Cardiac muscle cell (in vitro differentiated cells and primary cell): Measurements from ENCODE around the gene CEP112. TPM values are rescaled to one million over a fixed set of nuclear protein-coding genes. Genes with fewer than 3 reads are reported as not detected.

Source experiments
- DNase-seq, 2 donors: peaks; one replicate each; pipeline versions ENCODE4 v3.0.0 to v3.0.0-alpha.2; 2010 to 2017; ENCODE audit warnings: low read depth in 1 of 2, low spot score in 1 of 2
- H3K27ac ChIP-seq: fragments of 200-600 bp; sonication (generic); 2 replicates; pipeline ENCODE4 v1.5.1; 2016
- H3K27me3 ChIP-seq: fragments of 200-600 bp; sonication (generic); 2 replicates; pipeline ENCODE4 v1.6.0; 2016; ENCODE audit warnings: control low read depth
- H3K36me3 ChIP-seq: fragments of 200-600 bp; sonication (generic); 2 replicates; pipeline ENCODE4 v1.5.1; 2016; ENCODE audit warnings: control low read depth
- H3K4me1 ChIP-seq: fragments of 200-600 bp; sonication (generic); 2 replicates; pipeline ENCODE4 v1.8.1; 2017; ENCODE audit warnings: low read depth, mild to moderate bottlenecking, mixed run types
- H3K4me3 ChIP-seq: fragments of 200-600 bp; sonication (generic); 2 replicates; pipeline ENCODE4 v1.5.1; 2016; ENCODE audit warnings: mild to moderate bottlenecking
- H3K9me3 ChIP-seq: fragments of 200-600 bp; sonication (generic); 2 replicates; pipeline ENCODE4 v1.5.1; 2017; ENCODE audit warnings: low read depth, mild to moderate bottlenecking, control low read depth
- polyA plus RNA-seq: library from polyadenylated mRNA; unstranded; fragments of >200 nt; fragmentation: Nextera tagmentation; extraction: Ambion mirVana; gene quantifications from 2 replicates; pipeline ENCODE4 v1.2.1, GENCODE V29; 2016
- total RNA-seq: library from RNA; depleted of rRNA; stranded (reverse); fragments of >200 nt; gene quantifications from 2 replicates; pipeline ENCODE4 v1.2.3, GENCODE V29; 2016
- TF ChIP-seq, protein P1 (sequence below): IDR thresholded peaks from 2 replicates; pipeline ENCODE4 v1.5.1; 2012; ENCODE audit warnings: low read depth, mild to moderate bottlenecking, low read length

Gene CEP112
- total and polyA plus RNA-seq, 2 experiments from 2014 or later: 7.7 to 10.9 TPM

DNA sequence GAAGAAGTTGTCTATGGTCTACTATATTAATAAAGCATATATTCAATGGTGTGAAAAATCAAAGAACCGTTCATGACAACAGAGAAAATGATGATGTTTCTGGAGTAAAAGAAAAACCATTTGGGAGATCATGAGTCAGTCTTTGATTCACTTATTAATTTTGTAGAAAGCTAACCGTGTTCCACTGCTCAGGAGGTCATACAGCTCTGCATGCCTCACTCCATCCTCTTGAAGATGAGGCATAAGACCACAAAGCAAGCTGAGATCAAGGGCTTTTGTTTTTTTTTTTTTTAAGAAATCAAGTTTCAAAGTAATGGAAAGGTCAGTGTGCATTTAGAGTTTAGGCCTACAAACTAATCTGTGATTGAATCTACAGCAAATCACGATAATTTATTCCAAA lies 206.4 kb downstream of the CEP112 start:
- H3K36me3 ChIP-seq: no peaks in the 10 kb centered on the region
- no peaks in the 10 kb centered on the region for H3K9me3 ChIP-seq
- no peaks in the 10 kb centered on the region for H3K27me3 ChIP-seq
- H3K4me1 ChIP-seq: no peaks in the 10 kb centered on the region
- DNase-seq: no peak
- H3K4me3 ChIP-seq: no peak overlapping the region
- no peak overlapping the region for H3K27ac ChIP-seq
- TF ChIP-seq, protein P1, sequence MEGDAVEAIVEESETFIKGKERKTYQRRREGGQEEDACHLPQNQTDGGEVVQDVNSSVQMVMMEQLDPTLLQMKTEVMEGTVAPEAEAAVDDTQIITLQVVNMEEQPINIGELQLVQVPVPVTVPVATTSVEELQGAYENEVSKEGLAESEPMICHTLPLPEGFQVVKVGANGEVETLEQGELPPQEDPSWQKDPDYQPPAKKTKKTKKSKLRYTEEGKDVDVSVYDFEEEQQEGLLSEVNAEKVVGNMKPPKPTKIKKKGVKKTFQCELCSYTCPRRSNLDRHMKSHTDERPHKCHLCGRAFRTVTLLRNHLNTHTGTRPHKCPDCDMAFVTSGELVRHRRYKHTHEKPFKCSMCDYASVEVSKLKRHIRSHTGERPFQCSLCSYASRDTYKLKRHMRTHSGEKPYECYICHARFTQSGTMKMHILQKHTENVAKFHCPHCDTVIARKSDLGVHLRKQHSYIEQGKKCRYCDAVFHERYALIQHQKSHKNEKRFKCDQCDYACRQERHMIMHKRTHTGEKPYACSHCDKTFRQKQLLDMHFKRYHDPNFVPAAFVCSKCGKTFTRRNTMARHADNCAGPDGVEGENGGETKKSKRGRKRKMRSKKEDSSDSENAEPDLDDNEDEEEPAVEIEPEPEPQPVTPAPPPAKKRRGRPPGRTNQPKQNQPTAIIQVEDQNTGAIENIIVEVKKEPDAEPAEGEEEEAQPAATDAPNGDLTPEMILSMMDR: no peak

DNA sequence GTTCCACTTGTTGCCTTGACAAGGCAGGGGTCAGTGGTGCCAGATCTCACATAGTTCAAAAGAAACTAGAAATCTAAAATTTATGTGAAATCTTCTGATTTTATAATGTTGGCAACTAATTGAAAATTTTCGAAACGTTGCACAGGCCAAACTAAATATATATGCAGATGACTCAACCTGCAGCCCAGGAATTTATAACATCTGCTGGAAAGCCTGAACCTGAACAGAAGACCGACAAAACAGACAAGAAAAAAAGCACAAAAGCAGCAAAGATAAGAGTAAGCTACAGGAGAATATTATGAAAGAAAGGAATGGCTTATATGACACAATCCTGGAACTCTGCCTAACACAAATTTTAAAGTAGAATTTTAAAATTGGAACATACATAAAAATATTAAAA lies 207.6 kb downstream of the CEP112 start:
- Histone ChIP-seq H3K4me1 (no peaks in the 10 kb centered on the region), H3K4me3 (no peak overlapping the region), H3K27ac (no peak overlapping the region), H3K9me3 (no peaks in the 10 kb centered on the region), H3K27me3 (no peaks in the 10 kb centered on the region), H3K36me3 (no peaks in the 10 kb centered on the region)
- TF ChIP-seq, protein P1: no peak
- peak in 1 of 2 donors; percentile 9 for DNase-seq

DNA sequence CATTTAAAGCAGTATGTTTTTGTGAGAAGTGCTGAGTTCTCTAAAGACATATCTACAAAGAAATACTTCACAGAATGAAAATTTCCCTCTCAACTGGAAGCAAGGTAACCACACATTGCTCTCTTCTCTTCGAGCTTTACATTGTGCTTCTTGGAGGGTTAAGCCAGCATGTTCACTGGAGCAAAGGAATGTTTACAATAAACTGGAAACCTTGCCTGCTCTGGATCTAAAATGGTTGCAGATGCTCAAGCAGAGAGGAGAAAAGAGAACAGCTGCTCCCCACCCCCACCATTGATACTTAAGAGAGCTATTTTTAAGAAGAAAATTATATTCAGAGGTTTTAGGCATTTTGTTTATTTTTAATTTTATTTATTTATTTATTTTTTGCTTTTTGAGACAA lies 213.1 kb downstream of the CEP112 start:
- Histone ChIP-seq H3K36me3 (no peaks in the 10 kb centered on the region), H3K27ac (no peak overlapping the region), H3K9me3 (no peaks in the 10 kb centered on the region), H3K27me3 (no peaks in the 10 kb centered on the region), H3K4me3 (no peak overlapping the region), H3K4me1 (no peaks in the 10 kb centered on the region)
- TF ChIP-seq, protein P1: no peak
- no peak for DNase-seq

DNA sequence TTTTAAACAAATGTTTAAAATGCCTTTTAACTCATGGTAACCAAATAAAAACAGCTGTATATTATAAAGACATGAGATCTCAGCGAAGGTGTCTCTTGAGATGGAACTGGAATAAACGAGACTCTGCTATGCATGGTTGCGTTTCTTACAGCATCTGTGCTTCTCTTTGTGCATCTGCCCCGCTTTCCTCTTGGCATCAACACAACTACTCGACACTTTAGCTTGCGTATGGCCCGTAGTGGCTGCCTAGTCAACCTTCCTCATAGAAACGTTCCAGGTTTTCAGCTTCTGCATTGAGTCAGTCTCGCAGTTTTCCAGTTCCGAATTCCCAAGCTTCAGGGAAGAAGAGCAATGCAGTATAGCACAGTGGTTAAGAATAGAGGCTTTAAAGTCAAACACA lies 214.9 kb downstream of the CEP112 start:
- Histone ChIP-seq H3K9me3 (no peaks in the 10 kb centered on the region), H3K4me3 (no peak overlapping the region), H3K36me3 (no peaks in the 10 kb centered on the region), H3K27me3 (no peaks in the 10 kb centered on the region), H3K27ac (no peak overlapping the region), H3K4me1 (no peaks in the 10 kb centered on the region)
- TF ChIP-seq, protein P1: no peak
- DNase-seq: no peak

DNA sequence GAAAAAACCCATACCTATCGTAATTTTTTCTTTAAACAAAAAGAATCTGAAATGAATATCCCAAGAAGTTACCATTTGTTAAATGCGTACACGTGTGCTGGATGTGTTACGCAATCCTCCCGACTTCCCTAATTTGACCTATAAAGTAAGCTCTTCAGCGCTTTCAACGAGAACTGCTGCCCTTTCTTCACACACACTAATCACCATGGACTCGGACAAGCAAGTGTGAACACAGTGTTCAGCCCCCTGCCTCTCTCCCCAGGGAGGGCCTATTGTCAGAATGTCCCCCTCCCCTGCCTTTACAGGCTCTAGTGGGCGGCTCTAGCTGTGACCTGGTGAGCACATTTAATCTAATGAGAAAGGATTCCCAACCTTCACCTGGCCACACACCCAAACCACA lies 216.1 kb downstream of the CEP112 start:
- TF ChIP-seq, protein P1: no peak
- no peaks in the 10 kb centered on the region for H3K36me3 ChIP-seq
- H3K27ac ChIP-seq: no peak overlapping the region
- no peaks in the 10 kb centered on the region for H3K4me1 ChIP-seq
- peak in 1 of 2 donors; percentile 3 for DNase-seq
- no peaks in the 10 kb centered on the region for H3K27me3 ChIP-seq
- no peaks in the 10 kb centered on the region for H3K9me3 ChIP-seq
- H3K4me3 ChIP-seq: no peak overlapping the region

DNA sequence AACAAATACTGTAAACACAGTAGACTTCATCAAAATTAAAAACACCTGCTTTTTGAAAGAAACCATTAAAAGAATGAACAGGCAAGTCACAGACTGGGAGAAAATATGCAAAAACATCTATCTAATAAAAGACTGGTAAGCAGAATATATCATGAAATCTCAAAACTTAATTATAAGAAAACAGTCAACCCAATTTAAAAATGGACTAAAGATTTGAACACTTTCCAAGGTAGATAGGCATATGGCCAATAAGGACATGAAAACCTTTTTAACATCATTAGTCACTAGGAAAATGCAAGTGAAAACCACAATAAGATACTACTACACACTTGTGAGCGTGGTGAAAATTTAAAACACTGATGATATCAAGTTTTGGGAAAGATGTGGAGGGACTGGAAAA lies 218.7 kb downstream of the CEP112 start:
- no peak overlapping the region for H3K27ac ChIP-seq
- TF ChIP-seq, protein P1: no peak
- peak in 1 of 2 donors; percentile 4 for DNase-seq
- H3K4me1 ChIP-seq: no peaks in the 10 kb centered on the region
- H3K27me3 ChIP-seq: no peaks in the 10 kb centered on the region
- H3K36me3 ChIP-seq: no peaks in the 10 kb centered on the region
- no peak overlapping the region for H3K4me3 ChIP-seq
- no peaks in the 10 kb centered on the region for H3K9me3 ChIP-seq
